Spleen (tissue), 11 donors: ENCODE results near the gene PPTC7. TPM values are rescaled to one million over a fixed set of nuclear protein-coding genes. Genes with fewer than 3 reads are reported as not detected.
"Not testable (repeated sequence)": the region's sequence is repeated elsewhere in the genome, so short reads cannot be mapped to it uniquely, and the experiment has no call there.

Experiments
- DNase-seq: peaks from one replicate; pipeline ENCODE4 v3.0.0-alpha.2; 2020
- H3K27ac ChIP-seq, 8 donors: fragments of 200-600 bp; sonication (generic) in 7 of 8; 1 replicate in 4 of 8; 2 replicates in 4 of 8; pipeline versions ENCODE4 v1.5.0 to v1.8.0; 2016 to 2021; ENCODE audit warnings: inconsistent platforms in 4 of 8, mild to moderate bottlenecking in 4 of 8, moderate library complexity in 1 of 8
- H3K27me3 ChIP-seq, 7 donors: fragments of 200-600 bp; sonication (generic) in 6 of 7; replicated peaks in 1 of 7; 1 replicate in 4 of 7; 2 replicates in 3 of 7; pipeline versions ENCODE4 v1.5.0 to v1.8.0; 2016 to 2021; ENCODE audit warnings: inconsistent platforms in 3 of 7, mild to moderate bottlenecking in 1 of 7
- H3K36me3 ChIP-seq, 6 donors: fragments of 200-600 bp; sonication (generic) in 5 of 6; 1 replicate in 4 of 6; 2 replicates in 2 of 6; pipeline versions ENCODE4 v1.5.0 to v1.8.0; 2016 to 2021; ENCODE audit warnings: inconsistent platforms in 2 of 6
- H3K4me1 ChIP-seq, 6 donors: fragments of 200-600 bp; sonication (generic) in 5 of 6; 1 replicate in 3 of 6; 2 replicates in 3 of 6; pipeline versions ENCODE4 v1.5.0 to v1.8.0; 2016 to 2021; ENCODE audit warnings: inconsistent platforms in 3 of 6
- H3K4me3 ChIP-seq, 8 donors: fragments of 200-600 bp; sonication (generic) in 7 of 8; 1 replicate in 4 of 8; 2 replicates in 4 of 8; pipeline versions ENCODE4 v1.5.0 to v1.8.0; 2016 to 2021; ENCODE audit warnings: inconsistent platforms in 4 of 8, mild to moderate bottlenecking in 4 of 8, moderate library complexity in 2 of 8
- H3K9me3 ChIP-seq, 8 donors: fragments of 200-600 bp; sonication (generic) in 7 of 8; 1 replicate in 4 of 8; 2 replicates in 4 of 8; pipeline versions ENCODE4 v1.5.0 to v1.8.0; 2016 to 2021; ENCODE audit warnings: inconsistent platforms in 4 of 8
- CTCF ChIP-seq, 11 experiments: fragments of 200-600 bp in 7 of 11; fragments of 450-650 bp in 4 of 11; sonication (generic) in 4 of 11; IDR thresholded peaks in 8 of 11; conservative IDR thresholded peaks in 3 of 11; 1 replicate in 7 of 11; 2 replicates in 4 of 11; pipeline versions ENCODE4 v1.4.0 to v1.8.0; 2016 to 2021; ENCODE audit warnings: antibody characterized with exemption in 11 of 11, inconsistent platforms in 4 of 11, mild to moderate bottlenecking in 1 of 11
- POLR2A ChIP-seq, 3 donors: fragments of 450-650 bp; IDR thresholded peaks; one replicate each; pipeline ENCODE4 v1.5.1; 2017; ENCODE audit warnings: antibody characterized with exemption in 3 of 3, mild to moderate bottlenecking in 1 of 3
- POLR2AphosphoS5 ChIP-seq, 3 donors: sonication (generic); formaldehyde crosslinking; IDR thresholded peaks; one replicate each; pipeline ENCODE4 v1.5.1; 2017; ENCODE audit warnings: antibody characterized with exemption in 3 of 3
- WGBS, 5 donors: extraction: QIAGEN DNeasy Blood & Tissue Kit in 3 of 5; methylation state at CpG; one replicate each; pipeline versions ENCODE4 v1.1.5 to v1.1.7; 2013 to 2018; 5-methylcytosine and 5-hydroxymethylcytosine counted together
- intact Hi-C: fragments of 100-400 bp; cut with DNase I; formaldehyde crosslinking; loops from one replicate; pipeline ENCODE4 v1.15.0; 2023; ENCODE audit warnings: low total_unique reads
- polyA plus RNA-seq, 3 donors: library from polyadenylated mRNA; stranded (reverse); fragments of 200-250 nt; gene quantifications; one replicate each; pipeline ENCODE4 v1.2.1, GENCODE V29; 2013
- total RNA-seq, 7 donors: library from RNA; depleted of rRNA in 3 of 7; stranded (reverse); fragments of >200 nt in 3 of 7; fragmentation: NEBNext Ultra II Directional in 4 of 7; extraction: Animal tissue kit (Norgen Biotek cat#: 25700) in 4 of 7; gene quantifications; one replicate each; pipeline versions ENCODE4 v1.1.0 to v1.2.1, GENCODE V29; 2016 to 2021
- donor health status: healthy with polysubstance abuse.
- donor health status: DM: no; HTN: no; CAD: no; lungs with moderate emphysema.
- donor health status: DM: no; HTN: no; CAD: no.
- donor health status: Bipolar disorder and iron deficiency.
- donor health status: healthy.
- donor health status: DM: no; HTN: no; CAD: no.
- donor health status: DM: yes; HTN: yes; CAD: no.

PPTC7 gene
- total and polyA plus RNA-seq, 10 donors: 7.5 to 27.3 (median 23.5) TPM

- Histone ChIP-seq H3K27me3 (no peaks in the 10 kb centered on the region), H3K4me3 (no peak overlapping the region), H3K4me1 (peaks cover 37 to 91% (median 75%) of the 10 kb centered on the region in 6 donors), H3K9me3 (peaks cover 0 to 4% (median 2%) of the 10 kb centered on the region in 8 donors), H3K36me3 (peaks cover 0 to 5% (median 0%) of the 10 kb centered on the region in 6 donors), H3K27ac (peak overlapping the region; percentile 22 to 81 (median 68))
- DNase-seq: no peak
- TF ChIP-seq POLR2A (IDR thresholded peaks at IDR 0.05) (no peak), POLR2AphosphoS5 (IDR thresholded peaks at IDR 0.05) (no peak), CTCF (IDR thresholded peaks at IDR 0.05 in 8 of 11, conservative IDR thresholded peaks at IDR 0.05 in 3 of 11) (no peak)
- intact Hi-C loops: no loop called here
Observed at GRCh38 chr12:110563702-110564470, 19.2 kb downstream of the PPTC7 start.

- peak overlapping the region in 1 of 8 donors; percentile 23 for H3K4me3 ChIP-seq
- intact Hi-C loops, DNase-seq, H3K9me3 ChIP-seq, H3K27me3 ChIP-seq, H3K36me3 ChIP-seq: not testable (repeated sequence)
- H3K4me1 ChIP-seq: peaks cover 40 to 100% (median 89%) of the 10 kb centered on the region in 6 donors
- WGBS, 5 donors: 41 to 58% (median 49%) methylated on average over 5 of the region's 5 CpGs
- H3K27ac ChIP-seq: peak overlapping the region in 7 of 8 donors; percentile 44 to 81 (median 76)
Observed at GRCh38 chr12:110562386-110562785, 20.7 kb downstream of the PPTC7 start.

- Histone ChIP-seq H3K36me3 (peaks cover 0 to 5% (median 0%) of the 10 kb centered on the region in 6 donors), H3K4me1 (peaks cover 38 to 99% (median 91%) of the 10 kb centered on the region in 6 donors), H3K9me3 (peaks cover 0 to 8% (median 2%) of the 10 kb centered on the region in 8 donors), H3K27me3 (no peaks in the 10 kb centered on the region), H3K4me3 (no peak overlapping the region), H3K27ac (peak overlapping the region; percentile 7 to 81 (median 68))
- DNase-seq: no peak
- TF ChIP-seq POLR2A (IDR thresholded peaks at IDR 0.05): no peak
- TF ChIP-seq CTCF (IDR thresholded peaks at IDR 0.05 in 8 of 11, conservative IDR thresholded peaks at IDR 0.05 in 3 of 11): no peak
- TF ChIP-seq POLR2AphosphoS5 (IDR thresholded peaks at IDR 0.05): no peak
- intact Hi-C loops: no loop called here
- WGBS, 5 donors: 84 to 88% (median 86%) methylated on average over 15 of the region's 15 CpGs
Observed at GRCh38 chr12:110561471-110562201, 21.5 kb downstream of the PPTC7 start.

- peaks cover 0 to 8% (median 2%) of the 10 kb centered on the region in 8 donors for H3K9me3 ChIP-seq
- intact Hi-C loops: no loop called here
- H3K36me3 ChIP-seq: peaks cover 0 to 5% (median 0%) of the 10 kb centered on the region in 6 donors
- no peaks in the 10 kb centered on the region for H3K27me3 ChIP-seq
- DNase-seq: no peak
- TF ChIP-seq POLR2A (IDR thresholded peaks at IDR 0.05): no peak
- TF ChIP-seq POLR2AphosphoS5 (IDR thresholded peaks at IDR 0.05): no peak
- no peak for TF ChIP-seq CTCF (IDR thresholded peaks at IDR 0.05 in 8 of 11, conservative IDR thresholded peaks at IDR 0.05 in 3 of 11)
- peak overlapping the region in 4 of 8 donors; percentile 7 to 80 (median 50) for H3K27ac ChIP-seq
- H3K4me1 ChIP-seq: peaks cover 36 to 99% (median 90%) of the 10 kb centered on the region in 6 donors
- no peak overlapping the region for H3K4me3 ChIP-seq
- 67 to 95% (median 86%) methylated on average over 1 of the region's 1 CpG for WGBS, 5 donors
Observed at GRCh38 chr12:110560946-110561345, 22.2 kb downstream of the PPTC7 start.
